WTC11 (cell line): ENCODE data around the gene CERS4.

Experiments used
- CBFB ChIP-seq: sonication (generic); formaldehyde crosslinking; IDR thresholded peaks from 2 replicates; pipeline ENCODE4 v1.8.1; 2022; ENCODE audit warnings: mild to moderate bottlenecking, low read depth, missing genetic modification reagents
- CTCF ChIP-seq: fragments of 200-600 bp; IDR thresholded peaks from 2 replicates; pipeline ENCODE4 v1.8.0; 2022; ENCODE audit warnings: antibody characterized with exemption
- EMX1 ChIP-seq: fragments of 250-450 bp; sonication (Bioruptor Pico); IDR thresholded peaks from 2 replicates; pipeline ENCODE4 v1.8.0; 2021; ENCODE audit warnings: mild to moderate bottlenecking
- ETV6 ChIP-seq: sonication (generic); formaldehyde crosslinking; IDR thresholded peaks from 2 replicates; pipeline ENCODE4 v1.8.1; 2022; ENCODE audit warnings: mild to moderate bottlenecking, missing genetic modification reagents
- FOXJ3 ChIP-seq: sonication (generic); formaldehyde crosslinking; IDR thresholded peaks from 2 replicates; pipeline ENCODE4 v1.9.0; 2021; ENCODE audit warnings: missing genetic modification reagents, mild to moderate bottlenecking, borderline replicate concordance
- FOXP4 ChIP-seq: sonication (generic); formaldehyde crosslinking; IDR thresholded peaks from 2 replicates; pipeline ENCODE4 v1.8.0; 2022; ENCODE audit warnings: mild to moderate bottlenecking, missing genetic modification reagents
- JUN ChIP-seq: sonication (generic); formaldehyde crosslinking; IDR thresholded peaks from 2 replicates; pipeline ENCODE4 v1.8.0; 2023; ENCODE audit warnings: mild to moderate bottlenecking, missing genetic modification reagents
- NFYB ChIP-seq: sonication (generic); formaldehyde crosslinking; conservative IDR thresholded peaks from 2 replicates; pipeline ENCODE4 v1.8.0; 2022; ENCODE audit warnings: low read depth, missing genetic modification reagents
- SOX15 ChIP-seq: fragments of 250-450 bp; sonication (Bioruptor Pico); IDR thresholded peaks from 2 replicates; pipeline ENCODE4 v1.9.0; 2021; ENCODE audit warnings: mild to moderate bottlenecking
- ZNF263 ChIP-seq: sonication (generic); formaldehyde crosslinking; IDR thresholded peaks from 2 replicates; pipeline ENCODE4 v1.8.1; 2022; ENCODE audit warnings: low read depth, mild to moderate bottlenecking, moderate library complexity, missing genetic modification reagents

GRCh38 chr19:8245869-8246835, 37.0 kb downstream of the CERS4 start:
- TF ChIP-seq CBFB (CRISPR knock-in tag) (no peak), SOX15 (CRISPR knock-in tag) (no peak), CTCF (no peak), ETV6 (no peak), EMX1 (no peak), NFYB (CRISPR knock-in tag) (no peak), FOXP4 (no peak), JUN (no peak), FOXJ3 (CRISPR knock-in tag) (no peak), ZNF263 (CRISPR knock-in tag) (no peak)
